Activated CD8-positive, alpha-beta memory T cell treated with anti-CD3 and anti-CD28 coated beads, Interleukin-2, amount 50 U/mL, for 1 hour (primary cell): ENCODE results near the gene PRRT1.
"Not testable (repeated sequence)": the region's sequence is repeated elsewhere in the genome, so short reads cannot be mapped to it uniquely, and the experiment has no call there.

Source experiments
- DNase-seq: peaks from one replicate; pipeline ENCODE4 v3.0.0-alpha.2; 2020; ENCODE audit errors: extremely low read depth

The PRRT1 gene

DNA sequence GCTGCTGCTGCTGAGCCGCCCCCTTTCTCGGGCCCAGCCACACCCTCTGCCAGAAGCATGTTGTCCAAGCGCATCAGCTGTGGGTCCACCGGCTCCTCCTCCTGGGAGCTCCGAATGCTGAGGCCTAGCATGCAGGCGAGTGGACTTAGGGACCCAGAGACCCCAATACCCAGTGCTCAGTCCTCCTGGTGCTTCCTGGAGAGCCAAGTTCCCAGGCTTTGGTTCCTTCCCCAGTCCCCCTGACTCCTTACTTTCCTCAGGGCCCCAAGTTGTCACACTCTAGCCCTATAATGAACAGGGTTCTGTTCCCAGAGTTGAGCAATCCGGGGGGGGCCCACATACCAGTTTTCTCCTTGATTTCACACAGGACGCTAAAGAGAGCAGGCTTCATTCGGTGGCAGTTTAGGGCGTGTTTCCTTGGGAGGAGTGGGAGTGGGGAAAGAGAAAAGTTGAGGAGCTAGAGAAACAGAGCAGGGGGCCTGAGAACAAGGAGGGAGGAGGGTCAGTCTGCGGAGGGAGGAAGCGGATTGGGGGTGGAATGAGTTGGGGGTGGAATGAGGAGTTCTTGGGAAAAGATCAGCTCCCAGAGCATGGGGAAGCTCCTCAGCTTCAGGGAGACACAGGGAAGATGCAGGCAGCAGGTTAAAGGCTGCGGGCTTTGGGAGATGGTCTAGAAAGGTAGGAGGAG, 36.8 kb upstream of the PRRT1 start:
- no peak for DNase-seq

DNA sequence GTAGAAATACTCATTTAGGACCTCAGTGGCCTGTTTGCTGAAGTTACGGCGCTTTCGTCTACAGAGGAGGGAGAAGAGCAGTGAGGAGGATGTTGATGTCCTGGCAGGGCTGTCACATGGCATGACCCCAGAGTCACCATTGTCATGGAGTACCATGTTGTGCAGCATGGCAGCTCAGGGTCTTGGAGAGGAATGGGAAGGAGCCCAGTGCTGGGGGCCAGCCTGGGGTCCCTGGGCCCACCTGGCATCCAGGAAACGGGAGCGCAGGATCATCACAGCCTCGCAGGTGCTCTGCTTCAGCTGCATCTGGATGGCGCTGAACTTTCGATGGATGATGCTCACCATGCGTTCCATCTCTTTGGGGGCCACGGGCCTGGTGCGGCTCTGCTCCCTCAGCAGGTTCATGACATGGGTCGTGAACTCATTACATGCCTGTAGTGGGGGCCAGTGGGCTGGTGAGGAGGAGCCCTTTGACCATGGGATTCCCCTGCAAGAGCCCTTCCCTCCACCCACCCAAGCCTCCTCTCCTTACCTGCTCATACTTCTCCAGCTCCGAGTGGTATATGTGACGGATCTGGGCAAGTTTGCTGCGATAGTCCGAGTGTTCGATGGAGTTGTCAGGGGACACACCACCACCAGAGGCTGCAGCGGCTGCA, 36.1 kb upstream of the PRRT1 start:
- DNase-seq, result not testable (repeated sequence)

GRCh38 chr6:32187009-32187709, 35.4 kb upstream of the PRRT1 start:
- no peak for DNase-seq

GRCh38 chr6:32186151-32186840, 34.6 kb upstream of the PRRT1 start:
- not testable (repeated sequence) for DNase-seq

- not testable (repeated sequence) for DNase-seq
Observed at GRCh38 chr6:32185681-32186131, 34.0 kb upstream of the PRRT1 start.

- DNase-seq, result no peak
Observed at GRCh38 chr6:32184084-32184640, 32.4 kb upstream of the PRRT1 start, which contains the start of gene AGER. Gene AGER, minus strand, starts transcription at chr6:32184253. Its CDS starts 31 bp downstream, at chr6:32184222.

GRCh38 chr6:32183483-32184083, 31.8 kb upstream of the PRRT1 start:
- DNase-seq, result no peak

DNA sequence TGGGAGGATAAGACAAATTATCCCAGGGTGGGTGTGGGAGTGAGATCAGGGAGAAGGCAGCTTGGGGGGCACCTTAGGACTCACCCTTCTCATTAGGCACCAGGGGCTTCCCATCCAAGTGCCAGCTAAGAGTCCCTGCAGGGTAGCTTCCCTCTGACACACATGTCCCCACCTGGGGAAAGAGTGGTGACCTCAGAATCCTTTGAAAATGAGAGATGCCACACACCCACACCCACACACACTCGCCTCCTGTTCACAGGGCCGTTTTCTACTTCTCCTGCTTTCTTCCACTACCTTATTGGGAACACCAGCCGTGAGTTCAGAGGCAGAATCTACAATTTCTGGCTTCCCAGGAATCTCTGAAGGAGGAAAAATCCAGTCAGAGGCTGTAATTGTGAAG, 31.3 kb upstream of the PRRT1 start:
- DNase-seq, result no peak

GRCh38 chr6:32182555-32182981, 30.8 kb upstream of the PRRT1 start:
- no peak for DNase-seq

DNA sequence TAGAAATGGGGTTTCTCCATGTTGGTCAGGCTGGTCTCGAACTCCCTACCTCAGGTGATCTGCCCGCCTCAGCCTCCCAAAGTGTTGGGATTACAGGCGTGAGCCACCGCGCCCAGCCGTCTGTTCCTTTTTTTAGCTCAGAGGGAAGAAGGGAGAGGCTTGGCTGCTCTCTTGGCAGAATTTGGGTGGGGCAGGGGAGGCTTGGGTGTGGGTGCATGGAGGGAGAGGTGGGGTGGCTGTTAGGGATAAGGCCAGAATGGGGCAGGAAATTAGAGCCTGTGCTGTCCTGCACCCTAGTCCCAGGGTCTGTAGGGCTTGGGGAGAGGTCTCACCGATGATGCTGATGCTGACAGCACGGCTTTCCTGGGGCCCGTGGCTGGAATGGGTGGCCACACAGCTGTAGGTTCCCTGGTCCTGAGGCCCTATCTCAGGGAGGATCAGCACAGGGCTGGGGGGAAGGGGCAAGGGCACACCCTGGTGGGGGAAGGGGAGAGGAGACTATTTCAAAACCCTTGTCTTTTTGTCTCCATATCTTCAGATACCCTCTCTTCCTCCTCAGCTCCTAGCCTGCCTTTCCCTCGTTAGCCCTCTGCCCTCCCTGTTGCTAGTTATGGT, 30.3 kb upstream of the PRRT1 start:
- no peak for DNase-seq

- no peak for DNase-seq
Observed at GRCh38 chr6:32181148-32181702, 29.5 kb upstream of the PRRT1 start.

- no peak for DNase-seq
Observed at GRCh38 chr6:32179766-32180405, 28.1 kb upstream of the PRRT1 start.

DNA sequence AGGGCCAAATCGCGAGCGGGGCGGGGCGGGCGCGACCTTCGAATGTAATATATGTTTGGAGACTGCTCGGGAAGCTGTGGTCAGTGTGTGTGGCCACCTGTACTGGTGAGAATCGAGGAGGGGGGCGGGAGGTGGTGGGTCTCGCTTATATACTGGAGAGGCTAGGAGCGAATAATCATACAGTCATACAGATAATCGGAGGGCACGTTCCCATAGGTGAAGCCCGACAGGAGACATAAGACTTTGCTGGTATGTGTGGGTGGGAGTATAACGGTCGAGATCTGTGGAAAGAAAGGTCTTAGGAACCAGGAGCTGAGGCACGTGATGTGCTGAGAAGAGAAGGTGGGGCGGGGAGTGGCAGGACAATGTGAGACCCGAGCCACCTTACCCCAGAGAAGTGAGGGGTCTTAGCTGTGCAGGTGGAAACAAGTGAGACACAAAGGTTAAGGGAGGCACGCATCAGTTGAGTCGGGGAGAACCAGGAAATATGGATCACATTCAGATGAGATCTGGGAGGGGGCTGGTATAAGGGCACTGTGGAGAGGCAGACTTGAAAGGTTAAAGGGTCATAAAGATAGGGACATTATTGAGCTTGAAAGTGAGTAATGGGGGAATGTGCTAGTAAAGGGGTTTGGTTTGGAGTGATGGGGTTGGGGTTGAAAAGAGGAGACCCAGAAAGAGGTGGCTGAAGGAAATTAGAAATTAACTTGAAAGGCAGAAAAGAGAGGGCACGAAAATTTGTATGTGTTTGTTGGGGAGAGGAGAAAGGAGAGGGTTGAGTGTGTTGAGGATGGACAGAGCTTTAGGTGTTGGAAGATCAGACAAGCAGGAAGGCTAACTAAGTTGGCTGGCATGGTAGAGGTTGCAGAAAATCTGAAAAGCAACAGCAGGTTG, 27.1 kb upstream of the PRRT1 start:
- DNase-seq, result no peak

DNA sequence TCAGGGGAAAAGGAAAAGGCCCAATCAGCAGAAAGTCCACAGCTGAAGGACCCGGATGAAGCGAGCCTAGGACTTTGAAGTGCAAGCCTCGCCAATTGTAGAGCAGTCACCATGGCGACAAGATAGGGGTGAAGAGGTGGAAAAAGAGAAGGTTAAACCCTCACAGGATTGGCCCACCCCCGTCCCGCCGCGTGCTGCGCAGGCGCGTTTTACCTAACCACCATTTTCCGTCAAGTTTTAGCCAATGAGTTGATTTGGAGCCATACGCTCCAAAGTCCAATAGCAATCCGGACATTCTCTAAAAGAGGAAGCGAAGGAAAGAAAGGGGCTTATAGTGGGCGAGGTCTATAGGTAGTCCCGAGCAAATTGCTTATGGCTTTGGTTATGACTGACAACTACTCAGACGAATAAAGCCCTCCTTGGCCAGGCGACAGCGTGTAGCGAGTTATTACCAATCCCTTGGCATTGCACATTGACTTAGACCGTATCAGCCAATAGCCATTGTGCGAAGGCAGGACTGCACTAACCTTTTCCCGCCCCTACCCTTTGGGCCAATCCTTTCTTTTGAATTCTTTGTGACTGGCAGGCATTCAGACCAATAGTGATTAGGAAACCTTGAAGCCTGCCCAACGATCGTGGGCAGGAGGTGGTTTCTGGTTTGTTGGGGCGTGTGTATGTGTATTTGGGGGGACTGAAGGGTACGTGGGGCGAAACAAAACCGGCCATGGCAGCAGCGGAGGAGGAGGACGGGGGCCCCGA, 26.2 kb upstream of the PRRT1 start, which contains the start of gene RNF5:
RNF5 (plus strand) TSS at position 618 of the 759 bp plus-strand sequence; CDS start at position 725, 107 bp downstream.
- peak; percentile 97 for DNase-seq

DNA sequence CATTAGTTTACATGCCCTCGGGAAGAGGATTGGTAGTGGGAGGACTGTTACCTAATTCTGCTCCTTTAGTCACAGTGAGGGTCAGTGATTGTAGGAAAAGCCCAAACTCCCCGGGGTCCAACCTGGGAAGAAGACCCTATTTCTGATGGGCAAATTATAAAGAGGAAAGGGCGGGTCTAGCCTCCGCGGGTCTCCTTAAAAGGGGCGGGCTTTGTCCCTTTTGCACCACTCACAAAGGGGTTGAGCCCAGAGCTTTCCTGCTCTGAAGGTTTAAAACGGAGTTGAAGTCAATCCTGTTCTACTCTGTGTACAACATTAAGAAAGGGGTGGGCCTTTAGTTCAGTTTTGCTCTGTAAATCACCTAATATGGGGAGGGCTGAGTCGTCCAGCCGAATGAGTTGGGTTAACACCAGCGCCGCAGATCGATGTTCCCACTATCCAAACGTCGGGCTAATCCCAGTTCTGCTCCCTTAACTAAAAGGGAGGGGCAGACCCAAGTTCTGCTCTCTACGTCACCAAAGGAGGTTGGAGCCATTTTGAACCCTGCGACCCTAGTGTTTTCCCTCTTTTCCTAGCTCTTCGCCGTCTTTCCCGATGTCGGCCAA, 25.5 kb upstream of the PRRT1 start:
- no peak for DNase-seq

DNA sequence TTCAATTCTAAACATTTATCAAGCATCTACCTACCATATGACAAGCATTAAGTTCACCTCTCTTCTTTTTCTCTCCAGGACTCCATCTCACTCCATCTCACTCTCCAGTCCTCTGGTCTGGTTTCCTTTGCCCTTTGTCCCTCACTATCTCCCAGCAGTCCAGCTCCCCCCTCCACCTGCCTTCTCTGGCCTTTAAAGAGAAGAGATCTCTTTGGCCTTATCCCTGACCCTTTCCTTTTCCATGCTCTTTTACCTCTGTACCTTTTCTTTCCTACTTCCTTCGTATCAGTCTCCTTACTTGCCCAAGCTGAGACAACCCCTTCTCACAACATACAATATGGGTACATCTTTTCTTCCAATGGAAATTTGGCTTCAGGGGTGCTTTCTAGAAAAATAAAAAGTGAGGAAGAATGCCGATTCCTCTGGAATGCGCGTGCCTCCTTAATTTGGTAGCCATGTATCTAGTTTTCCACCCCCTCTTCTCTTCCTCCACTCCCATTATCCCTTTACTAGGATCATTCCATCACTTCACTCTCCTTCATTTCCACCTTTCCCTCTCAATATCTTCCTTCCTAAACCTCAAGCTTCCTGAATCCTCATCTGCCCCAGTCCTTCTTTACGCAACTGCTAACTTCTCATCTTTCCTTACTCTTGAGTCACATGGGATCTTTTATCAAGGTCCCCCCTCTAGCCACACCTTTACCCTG, 24.9 kb upstream of the PRRT1 start:
- no peak for DNase-seq
